Measurements from ENCODE around the gene DHRSX. TPM values are rescaled to one million over a fixed set of nuclear protein-coding genes. Genes with fewer than 3 reads are reported as not detected.

DHRSX gene
- total RNA-seq, 4 donors from 2014 or later = 19.6 to 22.4 (median 21.0) TPM

DNA sequence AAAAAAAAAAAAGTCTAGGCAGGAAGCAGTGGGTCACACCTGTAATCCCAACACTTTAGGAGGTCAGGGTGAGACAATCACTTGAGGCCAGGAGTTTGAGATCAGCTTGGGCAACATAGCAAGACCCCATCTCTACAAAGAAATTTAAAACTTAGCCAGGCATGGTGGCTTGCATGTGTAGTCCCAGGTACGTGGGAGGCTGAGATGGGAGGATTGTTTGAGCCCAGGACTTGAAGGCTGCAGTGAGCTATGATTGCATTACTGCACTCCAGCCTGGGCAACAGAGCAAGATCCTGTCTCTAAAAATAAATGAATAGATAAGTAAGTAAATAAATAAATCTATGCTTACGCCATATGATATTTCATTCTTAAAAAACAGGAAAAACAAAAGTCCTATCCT lies 65.3 kb downstream of the DHRSX start:
- Histone ChIP-seq H3K4me3 (no peak overlapping the region), H3K27me3 (no peaks in the 10 kb centered on the region), H3K36me3 (peaks cover 5 to 26% (median 12%) of the 10 kb centered on the region in 4 donors), H3K27ac (replicated peaks in 1 of 4) (no peak overlapping the region), H3K9me3 (no peaks in the 10 kb centered on the region), H3K4me1 (no peaks in the 10 kb centered on the region)
- intact Hi-C loops (cut with DNase I) = no loop called here
- 97% methylated on average over 2 of the region's 2 CpGs for WGBS
- TF ChIP-seq POLR2AphosphoS5 (IDR thresholded peaks at IDR 0.05) (no peak), EP300 (IDR thresholded peaks at IDR 0.05) (no peak), POLR2A (IDR thresholded peaks at IDR 0.05; ENCODE audit: low read depth) (no peak)
- TF ChIP-seq, protein P1, sequence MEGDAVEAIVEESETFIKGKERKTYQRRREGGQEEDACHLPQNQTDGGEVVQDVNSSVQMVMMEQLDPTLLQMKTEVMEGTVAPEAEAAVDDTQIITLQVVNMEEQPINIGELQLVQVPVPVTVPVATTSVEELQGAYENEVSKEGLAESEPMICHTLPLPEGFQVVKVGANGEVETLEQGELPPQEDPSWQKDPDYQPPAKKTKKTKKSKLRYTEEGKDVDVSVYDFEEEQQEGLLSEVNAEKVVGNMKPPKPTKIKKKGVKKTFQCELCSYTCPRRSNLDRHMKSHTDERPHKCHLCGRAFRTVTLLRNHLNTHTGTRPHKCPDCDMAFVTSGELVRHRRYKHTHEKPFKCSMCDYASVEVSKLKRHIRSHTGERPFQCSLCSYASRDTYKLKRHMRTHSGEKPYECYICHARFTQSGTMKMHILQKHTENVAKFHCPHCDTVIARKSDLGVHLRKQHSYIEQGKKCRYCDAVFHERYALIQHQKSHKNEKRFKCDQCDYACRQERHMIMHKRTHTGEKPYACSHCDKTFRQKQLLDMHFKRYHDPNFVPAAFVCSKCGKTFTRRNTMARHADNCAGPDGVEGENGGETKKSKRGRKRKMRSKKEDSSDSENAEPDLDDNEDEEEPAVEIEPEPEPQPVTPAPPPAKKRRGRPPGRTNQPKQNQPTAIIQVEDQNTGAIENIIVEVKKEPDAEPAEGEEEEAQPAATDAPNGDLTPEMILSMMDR (IDR thresholded peaks at IDR 0.05) = no peak
- DNase-seq (ENCODE audit: extremely low spot score) = no peak

GRCh38 chrX:2434270-2435163 lies 66.3 kb downstream of the DHRSX start:
- no peaks in the 10 kb centered on the region for H3K9me3 ChIP-seq
- H3K4me3 ChIP-seq = no peak overlapping the region
- intact Hi-C loops (cut with DNase I) = no loop called here
- TF ChIP-seq EP300 (IDR thresholded peaks at IDR 0.05) (no peak), POLR2AphosphoS5 (IDR thresholded peaks at IDR 0.05) (no peak), POLR2A (IDR thresholded peaks at IDR 0.05; ENCODE audit: low read depth) (no peak)
- TF ChIP-seq, protein P1 (IDR thresholded peaks at IDR 0.05) = no peak
- no peak overlapping the region for H3K27ac ChIP-seq (replicated peaks in 1 of 4)
- no peaks in the 10 kb centered on the region for H3K27me3 ChIP-seq
- no peak for DNase-seq (ENCODE audit: extremely low spot score)
- peaks cover 5 to 19% (median 11%) of the 10 kb centered on the region in 4 donors for H3K36me3 ChIP-seq
- no peaks in the 10 kb centered on the region for H3K4me1 ChIP-seq
- 79% methylated on average over 12 of the region's 12 CpGs for WGBS

DNA sequence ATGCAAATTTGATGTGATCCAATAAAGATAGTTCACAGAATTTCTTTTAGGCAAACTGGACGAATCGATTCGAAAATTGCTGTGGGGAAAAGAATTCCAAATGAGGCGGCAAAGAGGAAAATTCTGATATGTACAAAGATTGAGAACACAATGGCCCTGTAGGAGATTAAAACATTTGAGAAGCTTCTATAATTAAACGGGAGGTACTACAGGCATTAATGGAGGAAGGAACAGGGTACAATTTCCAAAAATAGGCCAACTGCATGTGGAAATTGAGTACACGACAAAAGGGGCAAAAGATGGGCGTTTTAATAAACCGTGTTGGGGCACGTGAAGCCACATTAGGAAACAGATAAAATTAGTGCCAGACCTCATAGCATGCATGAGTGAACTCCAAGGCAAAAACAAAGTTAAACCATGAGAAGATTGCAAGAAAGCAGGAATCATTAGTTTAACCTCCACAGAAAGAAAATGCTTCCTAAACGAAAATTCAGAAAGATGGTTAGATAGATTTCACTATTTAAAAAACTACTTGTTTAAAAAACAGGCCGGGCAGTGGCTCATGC lies 68.4 kb downstream of the DHRSX start:
- Histone ChIP-seq H3K36me3 (peaks cover 5 to 15% (median 10%) of the 10 kb centered on the region in 4 donors), H3K27me3 (no peaks in the 10 kb centered on the region), H3K27ac (replicated peaks in 1 of 4) (no peak overlapping the region), H3K4me1 (no peaks in the 10 kb centered on the region), H3K4me3 (no peak overlapping the region), H3K9me3 (no peaks in the 10 kb centered on the region)
- DNase-seq (ENCODE audit: extremely low spot score) = no peak
- intact Hi-C loops (cut with DNase I) = no loop called here
- TF ChIP-seq, protein P1 (IDR thresholded peaks at IDR 0.05) = no peak
- TF ChIP-seq POLR2AphosphoS5 (IDR thresholded peaks at IDR 0.05) = no peak
- 88% methylated on average over 11 of the region's 11 CpGs for WGBS

DNA sequence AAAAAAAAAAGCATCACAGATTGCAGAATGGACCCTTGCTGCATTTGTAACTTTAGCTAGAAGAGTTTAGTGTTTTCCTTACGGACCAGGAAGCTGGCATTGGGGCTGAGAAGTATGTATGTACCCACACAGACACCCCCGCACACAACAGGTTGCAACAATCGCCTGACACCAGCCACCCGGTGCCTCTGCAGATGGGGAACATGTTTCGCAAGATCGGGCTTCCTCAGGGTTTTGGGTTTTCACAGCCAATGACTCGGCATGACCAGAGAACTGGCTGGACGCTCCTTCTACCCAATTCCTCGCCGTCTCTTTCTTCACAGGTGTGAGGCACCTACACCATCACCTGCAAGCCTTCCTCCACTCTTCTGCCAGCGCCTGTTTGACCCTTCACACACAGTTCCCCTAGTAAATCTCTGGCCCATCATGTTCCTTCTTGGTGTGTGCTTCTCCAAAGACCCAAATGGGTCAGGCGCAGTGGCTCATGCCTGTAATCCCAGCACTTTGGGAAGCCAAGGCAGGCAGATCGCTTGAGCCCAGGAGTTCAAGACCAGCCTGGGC lies 70.4 kb downstream of the DHRSX start:
- DNase-seq (ENCODE audit: extremely low spot score) = no peak
- Histone ChIP-seq H3K4me3 (no peak overlapping the region), H3K27me3 (no peaks in the 10 kb centered on the region), H3K27ac (replicated peaks in 1 of 4) (no peak overlapping the region), H3K4me1 (no peaks in the 10 kb centered on the region), H3K36me3 (peaks cover 6 to 15% (median 10%) of the 10 kb centered on the region in 4 donors), H3K9me3 (peaks cover 0 to 4% (median 0%) of the 10 kb centered on the region in 4 donors)
- WGBS = 89% methylated on average over 12 of the region's 13 CpGs
- TF ChIP-seq, protein P1 (IDR thresholded peaks at IDR 0.05) = no peak
- TF ChIP-seq POLR2AphosphoS5 (IDR thresholded peaks at IDR 0.05) (no peak), EP300 (IDR thresholded peaks at IDR 0.05) (no peak), POLR2A (IDR thresholded peaks at IDR 0.05; ENCODE audit: low read depth) (no peak)
- intact Hi-C loops (cut with DNase I) = no loop called here

Data from esophagus muscularis mucosa (tissue), 4 donors.